Uterus (tissue), 4 donors: ENCODE measurements around the gene ATF7IP. TPM values are rescaled to one million over a fixed set of nuclear protein-coding genes. Genes with fewer than 3 reads are reported as not detected.

Experiments
- DNase-seq, 2 donors: peaks; one replicate each; pipeline ENCODE4 v3.0.0-alpha.2; 2019 to 2020
- H3K27ac ChIP-seq, 2 donors: fragments of 200-600 bp; sonication (generic); 1 replicate in 1 of 2; 2 replicates in 1 of 2; pipeline ENCODE4 v1.5.1; 2016 to 2018
- H3K27me3 ChIP-seq, 2 donors: fragments of 200-600 bp; sonication (generic); one replicate each; pipeline ENCODE4 v1.5.1; 2018 to 2019; ENCODE audit warnings: control low read depth in 1 of 2
- H3K36me3 ChIP-seq, 2 donors: fragments of 200-600 bp; sonication (generic); one replicate each; pipeline ENCODE4 v1.5.1; 2019; ENCODE audit warnings: control low read depth in 1 of 2
- H3K4me1 ChIP-seq, 2 donors: fragments of 200-600 bp; sonication (generic); one replicate each; pipeline ENCODE4 v1.5.1; 2018 to 2019; ENCODE audit warnings: control low read depth in 1 of 2
- H3K4me3 ChIP-seq, 2 donors: fragments of 200-600 bp; sonication (generic); 1 replicate in 1 of 2; 2 replicates in 1 of 2; pipeline ENCODE4 v1.5.1; 2018 to 2019; ENCODE audit warnings: mild to moderate bottlenecking in 1 of 2
- H3K9me3 ChIP-seq, 2 donors: fragments of 200-600 bp; sonication (generic); one replicate each; pipeline ENCODE4 v1.5.1; 2019; ENCODE audit warnings: control low read depth in 1 of 2
- CTCF ChIP-seq, 4 experiments: fragments of 200-600 bp in 2 of 4; fragments of 450-650 bp in 2 of 4; sonication (generic) in 2 of 4; IDR thresholded peaks; one replicate each; pipeline ENCODE4 v1.5.1; 2016 to 2019; ENCODE audit warnings: antibody characterized with exemption in 4 of 4, mild to moderate bottlenecking in 2 of 4, moderate library complexity in 1 of 4
- POLR2A ChIP-seq, 2 donors: fragments of 450-650 bp; IDR thresholded peaks; one replicate each; pipeline ENCODE4 v1.6.1; 2016; ENCODE audit warnings: antibody characterized with exemption in 2 of 2, mild to moderate bottlenecking in 1 of 2, moderate library complexity in 1 of 2
- intact Hi-C: fragments of 100-400 bp; cut with DNase I; formaldehyde crosslinking; loops from one replicate; pipeline ENCODE4 v1.15.1; 2023; ENCODE audit warnings: low total_unique reads
- total RNA-seq, 4 donors: library from RNA; depleted of rRNA in 3 of 4; stranded (reverse); fragments of >200 nt in 3 of 4; gene quantifications; one replicate each; pipeline versions ENCODE4 v1.1.0 to v1.2.4, GENCODE V29; 2014 to 2023
- donor health status: DM: yes; HTN: yes; CAD: no.

Gene ATF7IP
- total RNA-seq, 4 donors from 2014 or later: 39.5 to 102 (median 65.6) TPM

GRCh38 chr12:14366209-14367039, 942 bp downstream of the ATF7IP start:
- intact Hi-C loops: no loop called here
- peak overlapping the region; percentile 92 to 99 for H3K27ac ChIP-seq

GRCh38 chr12:14367040-14367661, 1.7 kb downstream of the ATF7IP start:
- H3K27me3 ChIP-seq: no peaks in the 10 kb centered on the region

More at GRCh38 chr12:14366209-14367039, 942 bp downstream of the ATF7IP start:
- DNase-seq: no peak
- no peaks in the 10 kb centered on the region for H3K27me3 ChIP-seq
- peak overlapping the region; percentile 52 to 77 for H3K4me3 ChIP-seq
- TF ChIP-seq POLR2A (IDR thresholded peaks at IDR 0.05): no peak
- peak; percentile 33 to 48 (median 42) for TF ChIP-seq CTCF (IDR thresholded peaks at IDR 0.05)
- H3K9me3 ChIP-seq: no peaks in the 10 kb centered on the region
- peaks cover 0 to 6% of the 10 kb centered on the region in 2 donors for H3K4me1 ChIP-seq
- H3K36me3 ChIP-seq: no peaks in the 10 kb centered on the region

GRCh38 chr12:14369311-14369710, 3.8 kb downstream of the ATF7IP start:
- intact Hi-C loops: no loop called here

More at GRCh38 chr12:14367040-14367661, 1.7 kb downstream of the ATF7IP start:
- intact Hi-C loops: no loop called here
- H3K4me1 ChIP-seq: peaks cover 0 to 6% of the 10 kb centered on the region in 2 donors
- no peaks in the 10 kb centered on the region for H3K36me3 ChIP-seq
- TF ChIP-seq POLR2A (IDR thresholded peaks at IDR 0.05) (no peak), CTCF (IDR thresholded peaks at IDR 0.05) (no peak)
- no peaks in the 10 kb centered on the region for H3K9me3 ChIP-seq
- no peak for DNase-seq
- H3K4me3 ChIP-seq: peak overlapping the region; percentile 52 to 77
- H3K27ac ChIP-seq: peak overlapping the region; percentile 92 to 99

GRCh38 chr12:14373217-14373616, 7.7 kb downstream of the ATF7IP start:
- Histone ChIP-seq H3K9me3 (no peaks in the 10 kb centered on the region), H3K27ac (no peak overlapping the region)

More at GRCh38 chr12:14369311-14369710, 3.8 kb downstream of the ATF7IP start:
- Histone ChIP-seq H3K27ac (no peak overlapping the region), H3K27me3 (no peaks in the 10 kb centered on the region), H3K4me1 (peaks cover 0 to 6% of the 10 kb centered on the region in 2 donors), H3K9me3 (no peaks in the 10 kb centered on the region), H3K36me3 (no peaks in the 10 kb centered on the region), H3K4me3 (no peak overlapping the region)
- no peak for DNase-seq
- no peak for TF ChIP-seq POLR2A (IDR thresholded peaks at IDR 0.05)
- no peak for TF ChIP-seq CTCF (IDR thresholded peaks at IDR 0.05)

More at GRCh38 chr12:14373217-14373616, 7.7 kb downstream of the ATF7IP start:
- Histone ChIP-seq H3K27me3 (no peaks in the 10 kb centered on the region), H3K4me3 (no peak overlapping the region), H3K36me3 (no peaks in the 10 kb centered on the region), H3K4me1 (no peaks in the 10 kb centered on the region)
- DNase-seq: no peak
- TF ChIP-seq CTCF (IDR thresholded peaks at IDR 0.05) (no peak), POLR2A (IDR thresholded peaks at IDR 0.05) (no peak)
- intact Hi-C loops: no loop called here
